HepG2 (cell line): Measurements from ENCODE around the gene PITRM1. TPM values are rescaled to one million over a fixed set of nuclear protein-coding genes. Genes with fewer than 3 reads are reported as not detected.
A peak's percentile ranks its signal among the peaks of the same experiment; 100 is the strongest.

Experiments used
- ASH2L ChIP-seq: fragments of 300-600, 200-600 bp; sonication (generic); IDR thresholded peaks from 2 replicates; pipeline ENCODE4 v1.7.0; 2017; ENCODE audit warnings: low read depth, mild to moderate bottlenecking, moderate library complexity, mixed read lengths, low read length; ENCODE audit not compliant: insufficient read length
- PRMT3 ChIP-seq: sonication (generic); formaldehyde crosslinking; IDR thresholded peaks from 2 replicates; pipeline ENCODE4 v1.8.1; 2022; ENCODE audit warnings: low read depth, mild to moderate bottlenecking, moderate library complexity, missing genetic modification reagents, borderline replicate concordance
- RBAK ChIP-seq: sonication (generic); formaldehyde crosslinking; IDR thresholded peaks from 2 replicates; pipeline ENCODE4 v1.5.1; 2020; ENCODE audit warnings: mild to moderate bottlenecking, missing genetic modification reagents
- TBL1XR1 ChIP-seq: fragments of 150-350 bp; IDR thresholded peaks from 2 replicates; pipeline ENCODE4 v1.6.1; 2014; ENCODE audit warnings: borderline replicate concordance, low read length; ENCODE audit not compliant: partially characterized antibody
- ZBTB1 ChIP-seq: sonication (generic); formaldehyde crosslinking; IDR thresholded peaks from 2 replicates; pipeline ENCODE4 v1.4.0; 2020; ENCODE audit warnings: missing genetic modification reagents, borderline replicate concordance
- ZFX ChIP-seq: sonication (generic); formaldehyde crosslinking; IDR thresholded peaks from 2 replicates; pipeline ENCODE4 v1.4.0; 2020; ENCODE audit warnings: mild to moderate bottlenecking, low read depth, missing genetic modification reagents, moderate library complexity
- ZNF121 ChIP-seq: sonication (generic); formaldehyde crosslinking; IDR thresholded peaks from 2 replicates; pipeline ENCODE4 v1.5.0; 2020; ENCODE audit warnings: mild to moderate bottlenecking, missing genetic modification reagents
- ZNF253 ChIP-seq: sonication (generic); formaldehyde crosslinking; IDR thresholded peaks from 2 replicates; pipeline ENCODE4 v1.8.0; 2022; ENCODE audit warnings: mild to moderate bottlenecking, missing genetic modification reagents, borderline replicate concordance
- ZNF333 ChIP-seq: sonication (generic); formaldehyde crosslinking; IDR thresholded peaks from 2 replicates; pipeline ENCODE4 v1.4.0; 2020; ENCODE audit warnings: mild to moderate bottlenecking, missing genetic modification reagents, borderline replicate concordance
- ZNF558 ChIP-seq: sonication (generic); formaldehyde crosslinking; IDR thresholded peaks from 2 replicates; pipeline ENCODE4 v1.9.0; 2022; ENCODE audit warnings: mild to moderate bottlenecking, missing genetic modification reagents, borderline replicate concordance
- ZNF660 ChIP-seq: sonication (generic); formaldehyde crosslinking; IDR thresholded peaks from 2 replicates; pipeline ENCODE4 v1.5.1; 2020; ENCODE audit warnings: mild to moderate bottlenecking, low read depth, missing genetic modification reagents, borderline replicate concordance
- ZNF720 ChIP-seq: sonication (generic); formaldehyde crosslinking; IDR thresholded peaks from 2 replicates; pipeline ENCODE4 v1.4.0; 2020; ENCODE audit warnings: missing genetic modification reagents
- ZNF883 ChIP-seq: sonication (generic); formaldehyde crosslinking; IDR thresholded peaks from 2 replicates; pipeline ENCODE4 v1.5.1; 2020; ENCODE audit warnings: mild to moderate bottlenecking, missing genetic modification reagents; ENCODE audit errors: not compliant biosample characterization
- polyA plus RNA-seq, 8 experiments: library from polyadenylated mRNA; depleted of rRNA in 3 of 8; stranded (reverse) in 7 of 8; unstranded in 1 of 8; fragments of >200 nt; fragmentation: Illumina TruSeq in 4 of 8; extraction: Trizol in 4 of 8; gene quantifications; 2 replicates each; pipeline versions ENCODE4 v1.2.1 to v1.2.3, GENCODE V29; 2011 to 2016; ENCODE audit warnings: low read depth in 4 of 8, missing spikeins in 1 of 8, mixed read lengths in 1 of 8; ENCODE audit not compliant: insufficient read depth in 1 of 8
- total RNA-seq, 5 experiments: library from RNA; depleted of rRNA; stranded (reverse); fragments of >200 nt; fragmentation: Illumina TruSeq; extraction: Trizol; gene quantifications; 2 replicates each; pipeline ENCODE4 v1.2.3, GENCODE V29; 2016; ENCODE audit warnings: low read depth in 1 of 5
- TF ChIP-seq, protein P1 (sequence below): sonication (generic); formaldehyde crosslinking; IDR thresholded peaks from 2 replicates; pipeline ENCODE4 v1.4.0; 2020; ENCODE audit warnings: missing genetic modification reagents
- TF ChIP-seq, protein P2 (sequence below): sonication (generic); formaldehyde crosslinking; IDR thresholded peaks from 2 replicates; pipeline ENCODE4 v1.5.0; 2020; ENCODE audit warnings: mild to moderate bottlenecking, missing genetic modification reagents, moderate library complexity
- TF ChIP-seq, protein P3 (sequence below): sonication (generic); formaldehyde crosslinking; conservative IDR thresholded peaks from 2 replicates; pipeline ENCODE4 v1.8.0; 2022; ENCODE audit warnings: mild to moderate bottlenecking, moderate library complexity, missing genetic modification reagents
- TF ChIP-seq, protein P4 (sequence below): sonication (generic); formaldehyde crosslinking; IDR thresholded peaks from 2 replicates; pipeline ENCODE4 v1.4.0; 2020; ENCODE audit warnings: missing genetic modification reagents
- TF ChIP-seq, protein P5 (sequence below): sonication (generic); formaldehyde crosslinking; IDR thresholded peaks from 2 replicates; pipeline ENCODE4 v1.5.0; 2020; ENCODE audit warnings: mild to moderate bottlenecking, missing genetic modification reagents

Gene PITRM1
- total and polyA plus RNA-seq, 2 of the 13 experiments (the other 11 are each of a cell fraction or from before 2014, with no cell fraction given), result 16.4 to 29.0 TPM

DNA sequence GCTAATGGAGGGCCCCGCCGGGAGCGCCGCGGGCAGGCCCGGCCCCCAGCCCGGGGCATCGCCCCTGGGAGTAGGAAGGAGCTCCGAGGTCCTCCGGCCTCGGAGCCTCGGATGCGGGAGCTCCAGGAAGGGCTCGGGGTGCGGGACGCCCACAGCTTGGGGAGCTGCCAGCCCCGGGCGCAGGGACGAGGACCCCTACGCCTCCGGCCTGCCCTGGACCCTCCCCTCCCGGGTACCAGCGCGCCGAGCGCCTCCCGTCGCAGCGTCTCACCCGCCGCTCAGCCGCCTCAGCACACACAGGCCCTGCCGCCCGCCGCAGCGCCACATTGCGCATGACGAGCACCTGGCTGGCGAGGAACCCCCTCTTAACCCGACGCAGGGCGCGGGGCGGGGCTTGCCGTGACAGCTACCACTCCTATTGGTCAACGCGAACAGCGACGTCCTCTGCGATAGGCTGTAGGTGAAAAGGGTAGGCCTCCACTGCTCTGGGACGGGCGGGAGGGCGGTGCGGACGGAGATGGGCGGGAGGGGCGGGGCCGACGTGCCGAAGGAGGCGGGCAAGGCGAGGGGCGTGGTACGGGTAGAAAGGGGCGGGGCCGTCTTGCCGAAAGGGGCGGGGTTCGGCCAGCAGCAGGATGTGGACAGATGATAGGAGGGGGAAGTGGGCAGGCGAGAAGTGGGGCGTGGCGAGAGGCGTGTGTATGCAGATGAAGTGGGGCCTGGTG is at the start of gene PITRM1 (continued):
- TF ChIP-seq, protein P1, sequence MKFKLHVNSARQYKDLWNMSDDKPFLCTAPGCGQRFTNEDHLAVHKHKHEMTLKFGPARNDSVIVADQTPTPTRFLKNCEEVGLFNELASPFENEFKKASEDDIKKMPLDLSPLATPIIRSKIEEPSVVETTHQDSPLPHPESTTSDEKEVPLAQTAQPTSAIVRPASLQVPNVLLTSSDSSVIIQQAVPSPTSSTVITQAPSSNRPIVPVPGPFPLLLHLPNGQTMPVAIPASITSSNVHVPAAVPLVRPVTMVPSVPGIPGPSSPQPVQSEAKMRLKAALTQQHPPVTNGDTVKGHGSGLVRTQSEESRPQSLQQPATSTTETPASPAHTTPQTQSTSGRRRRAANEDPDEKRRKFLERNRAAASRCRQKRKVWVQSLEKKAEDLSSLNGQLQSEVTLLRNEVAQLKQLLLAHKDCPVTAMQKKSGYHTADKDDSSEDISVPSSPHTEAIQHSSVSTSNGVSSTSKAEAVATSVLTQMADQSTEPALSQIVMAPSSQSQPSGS (CRISPR knock-in tag), result 0 out of 2 replicates have a peak, but pooled peaks have one; percentile 58
- no peak for TF ChIP-seq PRMT3 (CRISPR knock-in tag)
- no peak for TF ChIP-seq ZNF333 (CRISPR knock-in tag)
- TF ChIP-seq ZFX (CRISPR knock-in tag), result peak; percentile 97
- peak; percentile 45 for TF ChIP-seq TBL1XR1
- TF ChIP-seq ZNF883 (CRISPR knock-in tag), result no peak
- TF ChIP-seq, protein P2, sequence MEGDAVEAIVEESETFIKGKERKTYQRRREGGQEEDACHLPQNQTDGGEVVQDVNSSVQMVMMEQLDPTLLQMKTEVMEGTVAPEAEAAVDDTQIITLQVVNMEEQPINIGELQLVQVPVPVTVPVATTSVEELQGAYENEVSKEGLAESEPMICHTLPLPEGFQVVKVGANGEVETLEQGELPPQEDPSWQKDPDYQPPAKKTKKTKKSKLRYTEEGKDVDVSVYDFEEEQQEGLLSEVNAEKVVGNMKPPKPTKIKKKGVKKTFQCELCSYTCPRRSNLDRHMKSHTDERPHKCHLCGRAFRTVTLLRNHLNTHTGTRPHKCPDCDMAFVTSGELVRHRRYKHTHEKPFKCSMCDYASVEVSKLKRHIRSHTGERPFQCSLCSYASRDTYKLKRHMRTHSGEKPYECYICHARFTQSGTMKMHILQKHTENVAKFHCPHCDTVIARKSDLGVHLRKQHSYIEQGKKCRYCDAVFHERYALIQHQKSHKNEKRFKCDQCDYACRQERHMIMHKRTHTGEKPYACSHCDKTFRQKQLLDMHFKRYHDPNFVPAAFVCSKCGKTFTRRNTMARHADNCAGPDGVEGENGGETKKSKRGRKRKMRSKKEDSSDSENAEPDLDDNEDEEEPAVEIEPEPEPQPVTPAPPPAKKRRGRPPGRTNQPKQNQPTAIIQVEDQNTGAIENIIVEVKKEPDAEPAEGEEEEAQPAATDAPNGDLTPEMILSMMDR (CRISPR knock-in tag), result peak; percentile 34; the same call in 1 of the 2 replicates
- TF ChIP-seq ZNF253 (CRISPR knock-in tag), result peak; percentile 77; the same call in 1 of the 2 replicates
- peak; percentile 73 for TF ChIP-seq ASH2L
- TF ChIP-seq ZBTB1 (CRISPR knock-in tag), result no peak
- TF ChIP-seq, protein P3, sequence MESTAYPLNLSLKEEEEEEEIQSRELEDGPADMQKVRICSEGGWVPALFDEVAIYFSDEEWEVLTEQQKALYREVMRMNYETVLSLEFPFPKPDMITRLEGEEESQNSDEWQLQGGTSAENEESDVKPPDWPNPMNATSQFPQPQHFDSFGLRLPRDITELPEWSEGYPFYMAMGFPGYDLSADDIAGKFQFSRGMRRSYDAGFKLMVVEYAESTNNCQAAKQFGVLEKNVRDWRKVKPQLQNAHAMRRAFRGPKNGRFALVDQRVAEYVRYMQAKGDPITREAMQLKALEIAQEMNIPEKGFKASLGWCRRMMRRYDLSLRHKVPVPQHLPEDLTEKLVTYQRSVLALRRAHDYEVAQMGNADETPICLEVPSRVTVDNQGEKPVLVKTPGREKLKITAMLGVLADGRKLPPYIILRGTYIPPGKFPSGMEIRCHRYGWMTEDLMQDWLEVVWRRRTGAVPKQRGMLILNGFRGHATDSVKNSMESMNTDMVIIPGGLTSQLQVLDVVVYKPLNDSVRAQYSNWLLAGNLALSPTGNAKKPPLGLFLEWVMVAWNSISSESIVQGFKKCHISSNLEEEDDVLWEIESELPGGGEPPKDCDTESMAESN (CRISPR knock-in tag), result peak; percentile 82
- TF ChIP-seq RBAK (CRISPR knock-in tag), result no peak
- TF ChIP-seq ZNF121 (CRISPR knock-in tag), result no peak
- TF ChIP-seq, protein P4, sequence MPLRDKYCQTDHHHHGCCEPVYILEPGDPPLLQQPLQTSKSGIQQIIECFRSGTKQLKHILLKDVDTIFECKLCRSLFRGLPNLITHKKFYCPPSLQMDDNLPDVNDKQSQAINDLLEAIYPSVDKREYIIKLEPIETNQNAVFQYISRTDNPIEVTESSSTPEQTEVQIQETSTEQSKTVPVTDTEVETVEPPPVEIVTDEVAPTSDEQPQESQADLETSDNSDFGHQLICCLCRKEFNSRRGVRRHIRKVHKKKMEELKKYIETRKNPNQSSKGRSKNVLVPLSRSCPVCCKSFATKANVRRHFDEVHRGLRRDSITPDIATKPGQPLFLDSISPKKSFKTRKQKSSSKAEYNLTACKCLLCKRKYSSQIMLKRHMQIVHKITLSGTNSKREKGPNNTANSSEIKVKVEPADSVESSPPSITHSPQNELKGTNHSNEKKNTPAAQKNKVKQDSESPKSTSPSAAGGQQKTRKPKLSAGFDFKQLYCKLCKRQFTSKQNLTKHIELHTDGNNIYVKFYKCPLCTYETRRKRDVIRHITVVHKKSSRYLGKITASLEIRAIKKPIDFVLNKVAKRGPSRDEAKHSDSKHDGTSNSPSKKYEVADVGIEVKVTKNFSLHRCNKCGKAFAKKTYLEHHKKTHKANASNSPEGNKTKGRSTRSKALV (CRISPR knock-in tag), result no peak
- TF ChIP-seq ZNF660, result no peak
- TF ChIP-seq ZNF558 (CRISPR knock-in tag), result 0 out of 2 replicates have a peak, but pooled peaks have one; percentile 2
- TF ChIP-seq, protein P5, sequence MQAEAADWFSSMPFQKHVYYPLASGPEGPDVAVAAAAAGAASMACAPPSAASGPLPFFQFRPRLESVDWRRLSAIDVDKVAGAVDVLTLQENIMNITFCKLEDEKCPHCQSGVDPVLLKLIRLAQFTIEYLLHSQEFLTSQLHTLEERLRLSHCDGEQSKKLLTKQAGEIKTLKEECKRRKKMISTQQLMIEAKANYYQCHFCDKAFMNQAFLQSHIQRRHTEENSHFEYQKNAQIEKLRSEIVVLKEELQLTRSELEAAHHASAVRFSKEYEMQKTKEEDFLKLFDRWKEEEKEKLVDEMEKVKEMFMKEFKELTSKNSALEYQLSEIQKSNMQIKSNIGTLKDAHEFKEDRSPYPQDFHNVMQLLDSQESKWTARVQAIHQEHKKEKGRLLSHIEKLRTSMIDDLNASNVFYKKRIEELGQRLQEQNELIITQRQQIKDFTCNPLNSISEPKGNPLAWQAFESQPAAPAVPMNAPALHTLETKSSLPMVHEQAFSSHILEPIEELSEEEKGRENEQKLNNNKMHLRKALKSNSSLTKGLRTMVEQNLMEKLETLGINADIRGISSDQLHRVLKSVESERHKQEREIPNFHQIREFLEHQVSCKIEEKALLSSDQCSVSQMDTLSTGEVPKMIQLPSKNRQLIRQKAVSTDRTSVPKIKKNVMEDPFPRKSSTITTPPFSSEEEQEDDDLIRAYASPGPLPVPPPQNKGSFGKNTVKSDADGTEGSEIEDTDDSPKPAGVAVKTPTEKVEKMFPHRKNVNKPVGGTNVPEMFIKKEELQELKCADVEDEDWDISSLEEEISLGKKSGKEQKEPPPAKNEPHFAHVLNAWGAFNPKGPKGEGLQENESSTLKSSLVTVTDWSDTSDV (CRISPR knock-in tag), result no peak
- no peak for TF ChIP-seq ZNF720
